ENCODE measurements around the gene NRBF2.

Gene NRBF2

DNA sequence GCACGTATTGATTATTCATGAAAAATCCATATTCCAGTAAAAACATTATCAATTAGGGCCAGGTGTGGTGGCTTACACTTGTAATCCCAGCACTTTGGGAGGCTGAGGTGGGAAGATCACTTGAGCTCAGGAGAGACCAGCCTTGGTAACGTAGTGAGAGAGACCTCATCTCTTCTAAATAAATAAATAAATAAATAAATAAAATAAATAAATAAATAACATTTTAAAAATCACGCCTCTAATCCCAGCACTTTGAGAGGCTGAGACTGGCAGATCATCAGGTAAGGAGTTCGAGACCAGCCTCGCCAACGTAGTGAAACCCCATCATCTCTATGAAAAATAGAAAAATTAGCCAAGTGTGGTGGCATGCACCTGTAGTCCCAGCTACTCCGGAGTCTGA, 32.1 kb downstream of the NRBF2 start:
- DNase-seq, result no peak

GRCh38 chr10:63166742-63167258, 33.7 kb downstream of the NRBF2 start:
- peak; percentile 49 for DNase-seq

GRCh38 chr10:63168821-63169462, 35.8 kb downstream of the NRBF2 start:
- DNase-seq, result no peak

DNA sequence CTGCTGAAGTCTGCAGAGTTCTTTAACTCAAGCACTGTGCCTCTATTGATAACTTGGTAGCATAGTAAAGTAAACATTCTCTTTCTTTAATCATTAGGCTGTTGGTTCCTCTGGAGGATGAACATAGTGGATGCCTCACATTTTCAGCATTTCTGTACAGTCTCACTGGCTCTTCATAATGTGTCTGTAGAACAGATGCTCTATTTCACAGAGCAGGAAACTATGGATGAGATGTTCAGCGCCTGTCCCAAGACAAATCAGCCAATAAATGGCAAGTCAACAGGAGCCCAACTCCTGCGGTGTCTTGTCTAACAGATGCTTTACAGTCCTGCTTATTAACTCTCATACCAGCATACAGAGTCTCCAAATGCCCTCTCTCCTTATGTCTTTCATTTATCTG, 36.5 kb downstream of the NRBF2 start:
- no peak for DNase-seq

DNA sequence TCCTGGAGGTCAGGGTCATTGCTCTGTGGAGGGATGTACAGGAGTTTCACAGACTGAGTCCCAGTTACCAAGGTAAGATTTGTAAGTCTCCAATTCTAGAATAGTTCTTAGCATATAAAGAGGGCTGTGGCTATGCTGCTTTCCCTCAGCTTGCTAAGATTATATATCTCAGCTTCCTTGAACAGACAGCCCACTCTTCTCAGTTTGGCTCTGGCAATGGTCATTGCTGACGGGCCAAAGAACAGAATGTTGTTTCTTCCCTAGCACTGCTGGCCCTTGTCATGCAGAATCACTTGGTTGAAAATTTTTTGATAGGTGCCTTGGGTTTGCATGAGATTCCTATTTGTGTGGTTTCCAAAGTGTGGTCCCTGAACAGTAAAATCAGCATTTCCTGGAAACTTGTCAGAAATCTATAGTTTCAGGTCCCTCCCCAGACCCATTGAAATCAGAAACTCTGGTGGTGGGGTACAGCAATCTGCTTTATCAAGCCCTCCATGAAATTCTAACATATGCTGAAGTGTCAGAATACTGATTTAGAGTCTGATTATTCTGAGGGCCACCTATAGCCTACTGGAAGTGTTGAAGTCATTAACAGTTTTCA, 38.2 kb downstream of the NRBF2 start:
- DNase-seq, result no peak

GRCh38 chr10:63171926-63172325, 38.8 kb downstream of the NRBF2 start:
- DNase-seq, result no peak

DNA sequence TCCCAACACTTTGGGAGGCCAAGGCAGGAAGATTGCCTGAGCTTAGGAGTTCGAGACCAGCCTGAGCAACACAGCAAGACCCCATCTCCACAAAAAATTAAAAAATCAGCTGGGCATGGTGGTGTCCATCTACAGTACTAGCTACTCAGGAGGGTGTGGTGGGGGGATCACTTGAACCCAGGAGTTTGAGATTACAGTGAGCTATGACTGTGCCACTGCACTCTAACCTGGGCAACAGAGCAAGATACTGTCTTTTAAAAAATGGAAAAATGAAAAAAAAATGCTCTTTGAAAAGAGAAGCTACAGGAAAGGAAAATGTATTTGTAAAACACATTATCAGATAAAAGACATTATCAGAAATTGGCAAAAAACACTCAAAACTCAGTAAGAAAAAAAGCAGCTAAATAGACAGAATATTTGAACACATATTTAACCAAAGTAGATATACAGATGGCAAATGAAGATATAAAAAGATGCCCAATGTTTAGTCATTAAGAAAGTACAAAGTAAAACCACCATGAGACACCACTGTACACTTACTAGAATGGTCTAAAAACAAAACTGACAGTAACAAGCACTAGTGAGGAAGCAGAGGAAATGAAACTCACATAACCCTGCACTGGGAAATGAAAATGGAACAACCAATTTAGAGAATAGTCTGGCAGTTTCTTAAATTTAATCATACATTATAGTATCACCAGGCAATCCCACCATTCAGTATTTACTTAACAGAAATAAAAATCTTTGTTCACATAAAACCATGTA, 40.5 kb downstream of the NRBF2 start:
- no peak for DNase-seq

DNA sequence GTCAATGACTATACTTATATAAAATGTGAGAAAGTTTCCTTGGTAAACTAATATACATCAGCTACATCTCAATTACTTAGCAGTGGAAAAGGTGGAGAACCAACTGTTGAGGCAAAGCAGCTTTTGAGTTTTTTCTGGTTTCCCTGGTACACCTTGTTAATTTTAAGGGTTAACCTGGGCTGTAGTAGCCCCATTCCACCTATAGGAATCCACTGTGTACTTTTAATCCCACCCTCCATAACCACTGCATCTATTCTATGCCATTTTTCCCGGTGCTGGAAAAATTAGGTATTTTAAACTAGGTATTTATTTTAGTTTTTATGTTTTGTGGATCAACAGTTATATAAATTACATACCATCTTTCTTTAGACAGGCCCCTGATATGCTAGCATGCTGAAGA, 42.4 kb downstream of the NRBF2 start:
- no peak for DNase-seq

- no peak for DNase-seq
These were observed 59.7 kb downstream of the NRBF2 start for GRCh38 chr10:63192826-63193225.

GRCh38 chr10:63197344-63198092, 64.4 kb downstream of the NRBF2 start:
- no peak for DNase-seq

- no peak for DNase-seq
These were observed 66.6 kb downstream of the NRBF2 start for GRCh38 chr10:63199716-63200115.

DNA sequence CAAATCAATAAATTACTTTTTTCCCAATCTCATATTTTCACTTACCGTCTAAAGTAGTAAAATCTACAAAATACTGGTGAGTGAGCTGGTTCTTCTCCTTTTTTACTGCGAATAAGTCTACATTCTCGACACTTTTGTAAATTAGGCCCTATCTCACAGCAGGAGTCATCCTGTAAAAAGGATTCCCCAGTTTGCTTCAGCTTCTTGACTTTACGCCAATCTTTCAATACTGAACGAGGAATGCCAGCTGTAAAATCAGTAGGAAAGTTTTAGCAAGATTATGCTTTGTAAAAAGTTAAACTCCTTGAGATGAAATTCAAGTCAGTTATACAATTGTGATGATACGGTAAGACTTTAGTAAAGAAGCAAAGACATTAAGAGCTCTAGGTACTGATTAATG, 67.3 kb downstream of the NRBF2 start:
- no peak for DNase-seq

GRCh38 chr10:63201118-63201517, 68.0 kb downstream of the NRBF2 start:
- DNase-seq, result no peak

Data from KG1 (cell line).